HG03565 (cell line): ENCODE results near the gene LRP11.
"Not testable (repeated sequence)": the region's sequence is repeated elsewhere in the genome, so short reads cannot be mapped to it uniquely, and the experiment has no call there.

ENCODE experiments used
- ATAC-seq: cut with Tn5 transposase; IDR thresholded peaks from one replicate; pipeline ENCODE4 v1.9.1; 2021; ENCODE audit warnings: mild to moderate bottlenecking, moderate library complexity; ENCODE audit not compliant: unreplicated experiment

The LRP11 gene

GRCh38 chr6:149872233-149872632 lies 8.1 kb upstream of the LRP11 start:
- ATAC-seq, result no peak

- ATAC-seq, result no peak
These were observed 7.0 kb upstream of the LRP11 start for GRCh38 chr6:149871182-149871581.

GRCh38 chr6:149869275-149869892 lies 5.2 kb upstream of the LRP11 start:
- no peak for ATAC-seq

GRCh38 chr6:149867876-149868640 lies 3.9 kb upstream of the LRP11 start:
- no peak for ATAC-seq

GRCh38 chr6:149864578-149865535 lies 698 bp upstream of the LRP11 start:
- ATAC-seq, result no peak

GRCh38 chr6:149862922-149863697 lies 1.0 kb downstream of the LRP11 start:
- ATAC-seq, result peak; percentile 4

GRCh38 chr6:149862424-149862738 lies 1.8 kb downstream of the LRP11 start:
- ATAC-seq, result not testable (repeated sequence)

- no peak for ATAC-seq
These were observed 2.3 kb downstream of the LRP11 start for GRCh38 chr6:149861603-149862423.

GRCh38 chr6:149860834-149861602 lies 3.1 kb downstream of the LRP11 start:
- ATAC-seq, result no peak

- ATAC-seq, result no peak
These were observed 3.7 kb downstream of the LRP11 start for GRCh38 chr6:149860513-149860833.

- no peak for ATAC-seq
These were observed 4.2 kb downstream of the LRP11 start for GRCh38 chr6:149859938-149860337.

- ATAC-seq, result no peak
These were observed 4.8 kb downstream of the LRP11 start for GRCh38 chr6:149859368-149859767.

GRCh38 chr6:149857541-149857940 lies 6.6 kb downstream of the LRP11 start:
- ATAC-seq, result no peak

GRCh38 chr6:149856256-149856994 lies 7.7 kb downstream of the LRP11 start:
- no peak for ATAC-seq

- ATAC-seq, result no peak
These were observed 8.4 kb downstream of the LRP11 start for GRCh38 chr6:149855741-149856140.

GRCh38 chr6:149855040-149855654 lies 9.0 kb downstream of the LRP11 start:
- no peak for ATAC-seq

GRCh38 chr6:149854532-149854931 lies 9.6 kb downstream of the LRP11 start:
- ATAC-seq, result no peak

GRCh38 chr6:149854017-149854416 lies 10.1 kb downstream of the LRP11 start:
- ATAC-seq, result not testable (repeated sequence)
